ENCODE results near the gene C1QBP. TPM values are rescaled to one million over a fixed set of nuclear protein-coding genes. Genes with fewer than 3 reads are reported as not detected.

The C1QBP gene
- polyA plus RNA-seq, 1 experiment, result 175 TPM

DNA sequence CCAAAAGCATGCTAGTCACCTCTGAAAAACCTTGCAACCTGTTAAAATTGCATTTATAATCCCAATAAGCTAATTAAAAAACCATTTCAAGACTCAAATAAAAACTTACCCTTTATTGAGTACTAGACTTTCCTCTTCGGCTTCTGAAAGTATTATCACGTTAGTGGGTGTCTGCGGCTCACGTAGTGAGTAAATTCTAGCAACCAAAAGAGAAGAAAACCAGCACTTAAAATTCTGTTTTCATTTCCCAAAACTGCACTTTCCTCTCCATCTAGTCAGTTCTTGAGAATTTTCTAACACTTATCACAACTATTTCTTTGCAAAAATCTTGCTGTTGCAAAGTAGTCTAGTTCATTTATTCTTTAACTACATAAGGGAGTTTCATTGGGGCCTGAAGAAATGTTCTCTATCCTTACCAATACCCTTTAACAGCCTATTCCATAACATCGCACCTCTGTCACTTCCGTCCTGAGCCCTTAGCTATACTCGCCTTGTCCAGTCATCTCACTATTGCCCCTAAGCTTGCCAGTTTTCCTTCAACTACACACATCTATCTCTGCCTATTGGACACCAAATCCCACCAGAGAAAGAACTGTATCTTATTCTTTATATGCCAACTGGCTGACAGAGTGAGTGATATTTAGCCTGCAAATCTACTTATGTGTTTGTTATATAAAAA, 28.2 kb downstream of the C1QBP start:
- no peak for DNase-seq (ENCODE audit: low read depth, low spot score)
- H3K27ac ChIP-seq (ENCODE audit: low read depth, low read length), result no peak overlapping the region
- POLR2A ChIA-PET, result no interaction called here
- no peaks in the 10 kb centered on the region for H3K9me3 ChIP-seq (ENCODE audit: control insufficient read depth, insufficient read depth, low read length)
- no peak overlapping the region for H3K4me3 ChIP-seq (ENCODE audit: low read depth, low read length)
- CTCF ChIA-PET, result no interaction called here
- TF ChIP-seq, protein P1, sequence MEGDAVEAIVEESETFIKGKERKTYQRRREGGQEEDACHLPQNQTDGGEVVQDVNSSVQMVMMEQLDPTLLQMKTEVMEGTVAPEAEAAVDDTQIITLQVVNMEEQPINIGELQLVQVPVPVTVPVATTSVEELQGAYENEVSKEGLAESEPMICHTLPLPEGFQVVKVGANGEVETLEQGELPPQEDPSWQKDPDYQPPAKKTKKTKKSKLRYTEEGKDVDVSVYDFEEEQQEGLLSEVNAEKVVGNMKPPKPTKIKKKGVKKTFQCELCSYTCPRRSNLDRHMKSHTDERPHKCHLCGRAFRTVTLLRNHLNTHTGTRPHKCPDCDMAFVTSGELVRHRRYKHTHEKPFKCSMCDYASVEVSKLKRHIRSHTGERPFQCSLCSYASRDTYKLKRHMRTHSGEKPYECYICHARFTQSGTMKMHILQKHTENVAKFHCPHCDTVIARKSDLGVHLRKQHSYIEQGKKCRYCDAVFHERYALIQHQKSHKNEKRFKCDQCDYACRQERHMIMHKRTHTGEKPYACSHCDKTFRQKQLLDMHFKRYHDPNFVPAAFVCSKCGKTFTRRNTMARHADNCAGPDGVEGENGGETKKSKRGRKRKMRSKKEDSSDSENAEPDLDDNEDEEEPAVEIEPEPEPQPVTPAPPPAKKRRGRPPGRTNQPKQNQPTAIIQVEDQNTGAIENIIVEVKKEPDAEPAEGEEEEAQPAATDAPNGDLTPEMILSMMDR (IDR thresholded peaks at IDR 0.05; ENCODE audit: low read depth, low read length), result no peak
- no peaks in the 10 kb centered on the region for H3K27me3 ChIP-seq (ENCODE audit: control insufficient read depth, insufficient read depth, low read length)

DNA sequence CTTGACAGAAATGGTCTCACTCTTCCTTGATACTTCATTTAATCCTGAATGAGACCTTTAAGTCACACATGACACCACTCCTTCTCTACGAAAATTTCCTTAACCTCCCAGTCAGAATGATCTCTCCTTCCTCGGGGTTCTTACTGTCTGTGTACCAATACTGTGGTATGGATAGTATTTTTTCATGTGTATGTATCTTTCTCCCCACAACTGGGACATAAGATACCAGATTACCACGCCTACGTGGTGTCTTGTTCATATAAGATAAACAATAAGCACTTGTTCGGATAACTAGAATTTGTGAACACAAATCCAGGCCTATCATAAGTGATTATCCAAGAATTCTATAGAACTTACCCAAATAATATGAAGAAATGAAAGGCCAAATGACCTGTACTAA, 30.8 kb downstream of the C1QBP start:
- Histone ChIP-seq H3K9me3 (ENCODE audit: control insufficient read depth, insufficient read depth, low read length) (no peaks in the 10 kb centered on the region), H3K27me3 (ENCODE audit: control insufficient read depth, insufficient read depth, low read length) (no peaks in the 10 kb centered on the region), H3K27ac (ENCODE audit: low read depth, low read length) (no peak overlapping the region), H3K4me3 (ENCODE audit: low read depth, low read length) (no peak overlapping the region)
- DNase-seq (ENCODE audit: low read depth, low spot score), result no peak
- TF ChIP-seq, protein P1 (IDR thresholded peaks at IDR 0.05; ENCODE audit: low read depth, low read length), result no peak
- ChIA-PET POLR2A (no interaction called here), CTCF (no interaction called here)

DNA sequence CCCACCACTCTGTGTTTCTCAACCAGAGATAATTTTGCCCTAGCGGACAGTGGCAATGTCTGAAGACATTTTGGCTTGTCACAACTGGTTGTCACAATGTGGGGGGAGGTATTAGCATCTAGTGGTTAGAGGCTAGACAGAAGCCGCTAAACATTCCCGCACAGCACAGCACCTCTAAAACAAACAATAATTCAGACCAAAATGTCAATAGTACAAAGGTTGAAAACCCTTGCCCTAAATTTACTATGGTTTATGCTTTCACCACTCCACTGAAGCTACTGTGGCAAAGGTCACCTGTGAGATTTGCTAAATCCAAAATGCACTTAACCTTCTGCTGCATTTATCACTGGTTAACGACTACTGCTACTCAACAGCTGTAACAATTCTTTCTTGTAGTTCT, 33.6 kb downstream of the C1QBP start:
- DNase-seq (ENCODE audit: low read depth, low spot score), result no peak
- no peaks in the 10 kb centered on the region for H3K9me3 ChIP-seq (ENCODE audit: control insufficient read depth, insufficient read depth, low read length)
- ChIA-PET CTCF (interaction anchor here (0.9 to 1.8 kb wide), 2 partner anchors 34 to 155 kb away, joined by 3 to 8 read pairs; partner anchors contain the start of gene C1QBP), POLR2A (no interaction called here)
- TF ChIP-seq, protein P1 (IDR thresholded peaks at IDR 0.05; ENCODE audit: low read depth, low read length), result no peak
- no peak overlapping the region for H3K4me3 ChIP-seq (ENCODE audit: low read depth, low read length)
- no peaks in the 10 kb centered on the region for H3K27me3 ChIP-seq (ENCODE audit: control insufficient read depth, insufficient read depth, low read length)
- no peak overlapping the region for H3K27ac ChIP-seq (ENCODE audit: low read depth, low read length)

DNA sequence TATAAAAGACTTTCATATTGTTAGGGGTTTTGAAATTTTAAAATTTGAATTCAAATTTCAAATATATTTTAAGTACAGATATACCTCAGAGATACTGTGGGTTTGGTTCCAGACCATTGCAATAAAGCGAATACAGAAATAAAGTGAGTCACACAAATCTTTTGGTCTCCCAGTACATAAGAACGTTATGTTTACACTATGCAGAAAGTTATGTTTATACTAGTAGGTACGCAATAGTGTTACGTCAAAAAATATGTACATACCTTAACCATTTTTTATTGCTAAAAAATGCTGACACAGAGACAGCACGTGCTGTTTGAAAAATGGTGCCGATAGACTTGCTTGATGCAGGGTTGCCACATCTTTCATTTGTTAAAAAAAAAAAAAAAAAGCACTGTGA, 39.2 kb downstream of the C1QBP start:
- Histone ChIP-seq H3K27me3 (ENCODE audit: control insufficient read depth, insufficient read depth, low read length) (no peaks in the 10 kb centered on the region), H3K4me3 (ENCODE audit: low read depth, low read length) (no peak overlapping the region), H3K9me3 (ENCODE audit: control insufficient read depth, insufficient read depth, low read length) (peaks cover 5% of the 10 kb centered on the region; the same call in 1 of the 2 replicates), H3K27ac (ENCODE audit: low read depth, low read length) (no peak overlapping the region)
- ChIA-PET CTCF (no interaction called here), POLR2A (no interaction called here)
- TF ChIP-seq, protein P1 (IDR thresholded peaks at IDR 0.05; ENCODE audit: low read depth, low read length), result no peak
- DNase-seq (ENCODE audit: low read depth, low spot score), result no peak

DNA sequence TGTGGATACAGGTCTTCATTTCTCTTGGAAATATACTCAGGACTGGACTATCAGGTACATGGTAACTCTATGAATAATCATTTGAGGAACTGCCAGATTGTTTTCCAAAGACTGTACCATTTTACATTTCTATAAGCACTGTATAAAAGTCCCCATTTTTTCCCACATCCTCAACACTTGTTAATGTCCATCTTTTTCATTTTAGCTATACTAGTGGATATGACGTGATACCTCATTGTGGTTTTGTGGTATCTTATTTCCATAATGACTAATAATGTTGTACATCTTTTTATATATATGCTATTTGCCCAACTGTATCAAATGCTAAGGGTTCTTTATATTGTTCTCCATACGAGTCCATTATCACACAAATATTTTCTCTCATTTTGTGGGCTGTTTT, 42.3 kb downstream of the C1QBP start:
- H3K27me3 ChIP-seq (ENCODE audit: control insufficient read depth, insufficient read depth, low read length), result no peaks in the 10 kb centered on the region
- TF ChIP-seq, protein P1 (IDR thresholded peaks at IDR 0.05; ENCODE audit: low read depth, low read length), result no peak
- POLR2A ChIA-PET, result no interaction called here

More for the DNA sequence above, 42.3 kb downstream of the C1QBP start:
- DNase-seq (ENCODE audit: low read depth, low spot score), result no peak
- CTCF ChIA-PET, result no interaction called here
- Histone ChIP-seq H3K27ac (ENCODE audit: low read depth, low read length) (no peak overlapping the region), H3K9me3 (ENCODE audit: control insufficient read depth, insufficient read depth, low read length) (peaks cover 5% of the 10 kb centered on the region; the same call in 1 of the 2 replicates), H3K4me3 (ENCODE audit: low read depth, low read length) (no peak overlapping the region)
